Fibroblast of skin of right biceps (primary cell): Measurements from ENCODE around the gene MTCH1.

Source experiments
- DNase-seq: peaks from one replicate; pipeline ENCODE4 v3.0.0-alpha.2; 2013

Gene MTCH1

DNA sequence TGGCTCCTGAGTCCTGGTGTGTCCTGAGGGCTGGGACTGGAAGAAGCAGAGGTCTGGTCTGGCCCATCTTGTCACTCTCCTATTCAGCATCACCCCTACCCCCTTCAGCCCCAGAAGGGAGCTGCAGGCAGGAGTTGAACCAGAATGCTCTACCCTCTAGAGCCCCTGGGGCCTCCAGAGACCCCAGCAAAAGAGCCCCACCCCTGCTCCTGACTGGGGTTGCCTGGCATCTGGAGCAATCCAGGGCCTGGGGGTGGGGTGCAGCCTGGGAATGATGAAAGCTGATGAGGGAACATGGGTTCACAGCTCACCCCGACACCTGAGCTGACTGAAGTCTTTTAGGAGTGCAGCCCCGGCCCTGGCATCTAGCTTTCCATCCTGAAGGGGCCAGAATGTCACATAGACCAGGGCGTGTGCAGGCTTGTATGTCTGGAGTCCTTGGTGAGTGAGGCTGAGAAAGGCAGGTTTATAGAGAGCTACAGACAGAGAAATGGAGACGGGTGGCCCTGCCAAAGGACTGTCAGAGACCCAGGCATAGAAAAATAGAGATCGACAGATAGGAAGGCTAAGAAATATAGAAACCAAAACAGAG lies 31.7 kb upstream of the MTCH1 start:
- no peak for DNase-seq

DNA sequence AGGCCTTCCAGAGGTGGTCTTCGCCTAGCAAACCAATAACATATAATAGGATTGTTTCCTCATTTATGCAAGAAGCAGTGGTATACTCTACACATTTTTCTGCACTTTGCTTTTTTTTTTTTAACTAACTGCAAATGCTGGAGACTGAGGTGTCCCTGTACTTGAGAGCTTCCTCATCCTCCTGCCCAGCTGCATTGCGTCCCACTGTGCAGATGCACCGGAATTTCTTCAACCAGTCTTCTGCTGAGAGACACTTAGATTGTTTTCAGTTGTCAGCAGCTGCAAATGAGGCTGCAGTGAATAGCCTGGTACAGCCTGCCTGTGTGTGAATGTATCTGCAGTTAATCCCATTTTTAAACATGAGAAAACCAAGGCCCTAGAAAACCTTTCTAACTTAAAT lies 31.0 kb upstream of the MTCH1 start:
- DNase-seq, result no peak

DNA sequence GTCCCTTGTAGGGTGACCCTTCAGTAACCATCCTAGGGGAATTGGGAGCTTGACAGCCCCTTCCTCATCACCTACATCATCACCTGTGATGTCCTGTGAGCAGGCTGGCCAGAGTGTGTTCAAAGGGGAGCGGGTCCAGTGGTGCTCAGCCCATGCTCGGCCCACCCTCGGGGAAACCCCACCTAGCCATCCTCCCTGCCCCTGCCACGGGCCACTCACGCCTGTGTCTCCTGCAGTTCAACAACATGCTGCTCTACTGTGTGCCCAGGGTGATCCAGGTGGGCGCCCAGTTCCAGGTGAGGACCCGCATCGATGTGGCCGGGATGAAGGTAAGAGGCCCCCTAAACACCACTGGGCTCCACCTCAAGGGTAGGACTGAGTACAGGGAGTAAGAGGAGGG lies 29.5 kb upstream of the MTCH1 start:
- DNase-seq, result no peak

DNA sequence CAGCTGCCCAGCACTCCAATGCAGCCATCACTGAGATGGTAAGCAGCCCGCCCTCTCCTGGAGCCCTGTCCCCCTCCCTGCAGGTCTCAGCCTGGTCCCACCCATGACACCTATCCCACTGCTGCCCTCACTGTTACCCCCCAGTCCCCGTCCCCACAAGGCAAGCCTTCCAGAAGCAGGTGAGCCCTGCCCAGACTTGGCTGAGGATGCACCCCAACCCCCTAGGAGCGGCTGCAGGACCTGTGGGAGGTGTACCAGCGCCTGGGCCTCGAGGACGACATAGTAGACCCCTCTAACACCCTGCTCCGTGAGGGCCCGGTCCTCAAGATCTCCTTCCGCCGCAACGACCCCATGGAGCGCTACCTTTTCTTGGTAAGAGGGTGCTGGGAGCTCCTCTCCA lies 28.7 kb upstream of the MTCH1 start:
- no peak for DNase-seq

DNA sequence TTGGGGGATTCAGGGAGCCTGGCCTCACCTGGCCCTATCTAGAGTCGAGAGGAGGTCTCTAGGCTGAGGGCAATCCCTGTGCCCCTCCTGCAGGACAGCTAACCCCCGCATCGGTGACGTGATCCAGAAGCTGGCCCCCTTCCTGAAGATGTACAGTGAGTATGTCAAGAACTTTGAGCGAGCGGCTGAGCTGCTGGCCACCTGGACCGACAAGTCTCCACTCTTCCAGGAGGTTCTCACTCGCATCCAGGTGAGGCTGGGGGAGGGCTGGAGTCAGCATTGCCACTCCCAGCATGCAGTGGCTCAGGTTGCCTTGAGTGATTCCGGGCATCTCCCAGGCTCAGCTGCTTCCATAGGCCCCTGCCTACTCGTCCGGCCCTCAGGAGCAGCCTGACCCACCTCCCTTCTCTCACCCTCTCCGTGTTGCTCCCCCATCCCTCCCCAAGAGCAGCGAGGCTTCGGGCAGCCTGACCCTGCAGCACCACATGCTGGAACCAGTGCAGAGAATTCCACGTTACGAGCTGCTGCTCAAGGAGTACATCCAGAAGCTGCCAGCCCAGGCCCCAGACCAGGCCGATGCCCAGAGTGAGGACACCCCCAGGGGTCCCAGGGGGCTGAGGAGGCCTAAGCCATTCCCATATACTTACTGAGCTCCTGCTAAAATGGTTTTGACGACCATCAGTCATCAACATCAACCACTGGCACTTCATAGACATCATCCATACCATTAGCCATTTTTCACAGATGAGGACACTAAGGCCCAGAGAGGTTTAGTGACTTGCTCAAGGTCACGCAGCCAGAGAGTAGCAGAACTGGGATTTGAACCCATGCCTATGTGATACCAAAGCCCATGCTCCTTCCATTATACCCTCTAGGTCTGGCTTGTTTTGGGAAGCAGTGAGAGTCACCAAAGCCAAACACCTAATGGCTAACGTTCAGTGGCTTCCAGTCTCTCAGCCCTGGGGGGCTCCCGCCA lies 27.8 kb upstream of the MTCH1 start:
- no peak for DNase-seq

DNA sequence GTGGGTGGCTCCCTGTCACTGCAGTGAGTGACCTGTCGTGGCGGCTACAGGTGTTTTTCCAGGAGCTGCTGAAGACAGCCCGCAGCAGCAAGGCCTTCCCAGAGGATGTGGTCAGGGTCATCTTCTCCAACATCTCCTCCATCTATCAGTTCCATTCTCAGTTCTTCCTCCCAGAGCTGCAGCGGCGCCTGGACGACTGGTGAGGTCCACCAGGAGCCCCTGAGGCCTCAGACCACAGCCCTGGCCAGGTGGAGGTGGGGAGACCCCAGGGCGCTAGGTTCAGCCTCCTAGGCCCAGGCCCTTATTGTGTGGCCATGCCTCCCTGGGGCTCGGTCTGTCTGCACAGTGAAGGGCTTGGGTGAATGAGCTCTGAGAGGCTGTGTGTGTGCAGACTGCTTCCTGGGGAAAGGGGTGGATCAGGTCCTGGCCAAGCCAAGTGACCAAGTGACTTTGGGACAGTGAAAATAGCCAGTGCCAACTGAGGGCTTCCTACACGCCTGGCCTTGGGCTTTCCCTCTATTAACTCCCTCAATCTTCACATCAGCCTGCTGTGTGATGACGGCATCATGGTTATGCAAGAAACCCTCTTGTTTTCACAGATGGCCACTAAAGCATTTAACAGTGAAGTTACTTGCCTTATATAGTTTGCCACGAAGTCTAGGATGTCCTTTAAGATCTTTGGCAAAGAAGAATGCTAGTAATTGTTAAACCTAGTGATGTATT lies 25.8 kb upstream of the MTCH1 start:
- DNase-seq, result peak; percentile 30

DNA sequence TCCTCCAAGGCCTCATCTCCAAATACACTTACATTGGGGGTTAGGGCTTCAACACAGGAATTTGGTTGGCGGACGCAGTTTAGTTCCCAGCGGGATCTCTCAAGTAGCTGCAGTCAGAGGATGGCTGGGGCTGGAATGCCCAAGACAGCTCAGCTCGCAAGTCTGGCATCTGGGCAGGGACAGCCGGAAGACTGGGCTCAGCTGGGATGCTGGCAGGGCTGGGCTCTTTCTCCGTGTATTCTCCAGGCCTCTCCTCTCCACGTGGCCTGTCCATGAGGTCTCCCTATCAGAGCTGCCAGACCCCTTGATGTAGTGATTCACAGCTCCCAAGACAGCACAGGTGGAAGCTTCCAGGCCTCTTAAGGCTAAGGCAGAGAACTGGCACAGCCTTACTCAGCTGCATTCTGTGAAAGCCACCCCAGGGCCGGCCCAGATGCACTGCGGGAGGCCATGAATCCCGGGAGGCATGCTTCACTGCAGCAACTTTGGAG lies 24.5 kb upstream of the MTCH1 start:
- no peak for DNase-seq

DNA sequence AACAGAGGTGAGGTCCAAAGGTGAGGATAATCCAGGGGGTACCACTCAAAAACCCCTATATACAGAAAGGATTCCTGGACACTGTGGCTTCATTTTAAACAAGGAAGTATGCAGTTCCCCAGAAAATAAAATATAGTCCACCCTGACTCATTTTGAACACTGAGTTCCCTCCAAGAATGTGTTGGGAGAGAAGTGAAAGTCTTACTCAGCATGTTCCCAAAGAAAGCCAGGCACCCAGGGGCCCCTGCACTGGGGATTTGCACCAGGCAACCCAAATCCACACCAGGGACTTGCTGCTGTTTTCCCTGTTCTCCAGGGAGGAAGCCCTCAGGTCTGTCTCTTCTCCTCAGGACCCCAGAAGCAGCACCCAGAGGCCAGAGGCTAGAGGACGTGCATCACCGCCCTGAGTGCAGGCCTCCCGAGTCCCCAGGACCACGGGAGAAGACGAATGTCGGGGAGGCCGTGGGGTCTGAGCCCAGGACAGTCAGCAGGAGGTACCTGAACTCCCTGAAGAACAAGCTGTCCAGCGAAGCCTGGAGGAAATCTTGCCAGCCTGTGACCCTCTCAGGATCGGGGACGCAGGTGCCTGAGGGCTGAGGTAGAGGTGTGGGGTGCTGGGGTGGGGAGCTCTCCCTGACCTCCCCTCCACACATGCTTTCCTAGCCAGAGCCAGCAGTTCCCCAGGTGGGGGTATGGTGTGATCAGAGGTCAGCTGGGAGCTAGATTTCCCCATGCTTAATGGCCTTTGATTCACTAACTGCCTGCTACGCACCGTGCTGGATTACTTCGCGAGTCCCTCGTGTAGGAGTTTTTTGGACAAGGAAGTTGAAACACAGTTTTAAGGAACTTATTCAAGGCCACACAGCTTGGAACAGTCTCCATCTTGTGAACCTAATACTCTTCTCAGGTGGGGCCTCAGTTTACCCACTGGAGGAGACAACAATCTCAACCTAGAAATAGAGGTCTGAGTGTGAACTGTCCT lies 22.8 kb upstream of the MTCH1 start:
- no peak for DNase-seq

DNA sequence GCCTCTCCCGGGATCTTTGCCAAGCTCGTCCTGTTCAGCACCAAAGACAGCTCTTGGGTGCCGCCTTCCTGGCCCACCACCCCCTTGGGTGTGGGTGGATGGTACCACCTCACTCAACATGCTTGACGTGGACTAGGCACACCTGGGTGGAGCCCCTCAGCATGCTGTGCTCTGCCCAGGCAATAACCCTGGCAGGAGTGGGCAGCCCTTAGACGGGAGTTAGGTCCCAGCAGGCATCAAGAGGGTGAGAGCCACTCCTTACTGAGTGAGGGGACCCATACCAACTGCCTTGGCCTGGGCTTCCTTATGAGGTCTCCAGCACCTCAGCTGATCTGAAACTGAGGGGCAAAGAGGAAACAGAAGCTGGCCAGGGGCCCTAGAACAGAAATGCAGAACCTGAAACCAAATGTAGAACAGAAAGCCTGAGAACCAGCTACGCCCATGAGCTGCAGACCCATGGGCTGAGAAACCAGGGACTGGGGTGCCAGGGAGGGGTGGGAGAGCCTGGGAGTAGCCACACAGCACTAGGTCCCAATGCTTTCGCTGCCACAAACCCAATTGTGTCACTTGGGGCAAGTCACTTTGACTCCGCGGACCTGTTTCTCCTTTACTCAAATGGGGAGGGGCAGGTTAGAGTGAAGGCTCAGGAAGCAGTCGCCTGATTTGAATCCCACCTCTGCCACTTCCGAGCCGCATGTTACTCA lies 21.5 kb upstream of the MTCH1 start:
- no peak for DNase-seq

DNA sequence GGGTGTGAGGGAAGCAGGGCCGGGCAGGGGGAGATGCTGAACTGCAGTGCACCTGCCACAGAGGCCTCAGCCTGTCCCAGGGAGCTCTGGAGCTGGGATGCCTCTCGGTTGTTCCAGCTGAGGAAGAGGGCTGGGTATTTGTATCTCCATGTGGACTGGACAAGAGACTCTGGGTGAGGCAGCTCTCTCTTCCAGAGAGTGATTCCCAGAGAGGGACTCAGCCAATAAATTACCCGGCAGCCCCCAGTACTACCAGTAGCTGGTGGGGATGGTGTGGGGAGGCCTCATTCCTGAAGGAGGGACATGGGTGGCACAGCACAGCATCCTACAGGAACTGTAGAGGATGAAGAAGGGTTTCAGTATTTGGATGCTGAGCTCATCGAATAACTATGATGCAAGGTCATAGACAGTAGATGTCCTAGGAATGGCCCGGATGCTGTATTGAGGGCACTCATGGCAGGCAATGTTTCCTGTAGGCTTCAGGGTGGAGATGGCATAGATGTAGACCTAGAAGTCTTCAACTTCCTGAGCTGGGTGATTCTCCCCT lies 20.9 kb upstream of the MTCH1 start:
- peak; percentile 53 for DNase-seq

DNA sequence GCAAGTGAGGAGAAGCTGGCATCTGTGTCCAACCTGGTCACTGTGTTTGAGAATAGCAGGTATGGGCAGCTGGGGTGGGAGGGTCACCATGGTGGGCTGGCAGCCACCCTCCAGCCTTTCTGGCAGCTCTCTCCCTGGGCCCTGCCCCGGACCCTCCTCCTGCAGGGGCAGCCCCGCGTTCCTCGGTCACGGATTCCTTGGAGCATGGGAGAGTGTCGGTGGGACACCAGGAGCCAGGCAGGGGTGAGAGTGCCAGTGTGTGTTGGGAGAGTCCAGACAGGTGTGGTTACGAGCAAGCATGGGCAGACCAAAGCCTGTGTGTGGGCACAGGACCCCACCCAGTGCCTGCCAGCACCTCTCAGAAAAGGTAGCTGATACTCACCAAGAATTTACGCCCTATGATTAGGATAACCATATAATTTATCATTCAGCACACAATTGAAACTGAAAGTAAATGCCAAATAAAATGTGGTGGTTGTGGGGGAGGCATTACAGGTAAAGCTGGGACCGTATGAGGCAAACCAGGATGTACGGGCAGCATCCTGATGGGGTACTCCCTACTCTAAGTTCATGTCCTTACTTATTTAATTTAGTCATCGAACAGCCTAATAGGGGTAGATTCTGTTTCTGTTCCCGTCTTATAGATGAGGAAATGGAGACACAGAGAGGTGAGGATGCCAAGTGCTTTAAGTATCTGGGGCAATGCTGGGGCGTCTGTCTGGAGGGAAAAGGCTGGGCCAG lies 20.0 kb upstream of the MTCH1 start:
- no peak for DNase-seq

DNA sequence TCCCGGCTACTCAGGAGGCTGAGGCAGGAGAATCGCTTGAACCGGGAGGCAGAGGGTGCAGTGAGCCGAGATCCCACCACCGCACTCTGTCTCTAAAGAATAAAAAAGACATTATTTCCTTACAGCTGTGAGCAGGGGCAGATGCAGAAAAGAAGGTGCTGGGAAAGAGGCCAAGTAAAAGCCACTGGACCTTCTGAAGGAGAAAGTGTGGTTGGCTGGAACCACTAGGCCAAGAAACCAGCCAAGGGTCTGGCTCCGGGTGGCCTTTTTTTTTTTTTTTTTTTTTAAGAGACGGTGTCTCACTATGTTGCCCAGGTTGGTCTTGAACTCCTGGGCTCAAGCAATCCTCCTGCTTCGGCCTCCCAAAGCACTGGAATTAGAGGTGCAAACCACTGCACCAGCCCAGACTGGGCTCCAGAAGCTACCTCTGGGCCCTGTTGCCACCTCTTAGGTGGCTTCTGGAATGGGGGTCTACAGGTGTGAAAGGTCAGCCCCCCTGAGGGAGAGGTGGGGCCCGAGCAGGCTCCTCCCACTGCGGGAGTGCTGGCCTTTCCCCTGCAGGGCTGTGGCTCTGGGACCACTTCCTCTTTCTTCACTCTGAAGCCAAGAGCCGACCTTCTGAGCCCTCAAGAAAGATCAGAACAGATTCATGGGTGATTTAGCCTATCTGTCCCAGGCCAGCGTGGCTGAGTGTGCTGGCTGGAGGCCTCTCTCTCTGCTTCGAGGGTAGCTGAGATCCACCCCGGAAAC lies 19.2 kb upstream of the MTCH1 start, which contains the start of gene FGD2:
Gene FGD2, plus strand, starts transcription at position 595 of the 750 bp plus-strand sequence. CDS start 163 bp downstream, outside the sequence.
- no peak for DNase-seq

DNA sequence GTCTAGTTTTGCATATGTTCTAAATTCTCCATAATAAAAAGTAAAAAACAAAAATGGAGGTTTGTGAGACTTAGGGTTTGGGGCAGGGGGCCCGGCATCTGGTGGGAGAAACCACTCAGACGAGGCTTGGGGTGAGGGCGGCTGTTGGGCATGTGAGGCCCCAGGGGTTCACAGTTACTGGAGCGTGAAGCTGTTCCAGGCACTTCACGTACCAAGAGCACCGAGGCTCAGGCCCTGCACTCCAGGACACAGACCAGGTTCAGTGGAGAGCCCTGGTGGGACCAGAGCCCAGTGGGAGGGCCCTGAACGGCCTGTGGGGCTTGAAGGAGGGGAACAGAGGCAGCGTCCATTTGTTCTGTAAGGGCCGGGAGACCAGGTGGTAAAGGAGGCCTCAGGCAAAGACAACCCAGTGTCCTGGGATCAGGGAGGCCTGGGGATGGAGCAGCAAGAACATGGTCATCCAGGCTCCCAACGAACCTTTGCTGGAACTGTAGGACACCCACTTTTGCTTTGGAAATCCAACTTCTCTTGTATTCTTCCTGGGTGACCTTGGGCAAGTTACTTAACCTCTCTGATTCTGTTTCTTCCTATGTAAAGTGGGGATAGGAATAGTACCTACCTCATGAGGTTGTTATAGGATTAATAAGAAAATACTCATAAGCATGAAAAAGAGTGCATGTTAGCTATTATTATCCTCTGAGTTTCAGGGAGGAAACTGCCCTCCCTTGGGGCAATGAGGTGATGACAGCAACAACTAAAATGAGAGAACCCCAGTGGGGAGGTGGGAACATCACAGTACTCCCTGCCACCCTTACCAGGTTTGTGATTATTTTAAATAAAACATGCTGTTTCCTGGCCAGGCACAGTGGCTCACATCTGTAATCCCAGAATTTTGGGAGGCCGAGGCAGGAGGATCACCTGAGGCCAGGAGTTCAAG lies 18.3 kb upstream of the MTCH1 start:
- DNase-seq, result no peak

DNA sequence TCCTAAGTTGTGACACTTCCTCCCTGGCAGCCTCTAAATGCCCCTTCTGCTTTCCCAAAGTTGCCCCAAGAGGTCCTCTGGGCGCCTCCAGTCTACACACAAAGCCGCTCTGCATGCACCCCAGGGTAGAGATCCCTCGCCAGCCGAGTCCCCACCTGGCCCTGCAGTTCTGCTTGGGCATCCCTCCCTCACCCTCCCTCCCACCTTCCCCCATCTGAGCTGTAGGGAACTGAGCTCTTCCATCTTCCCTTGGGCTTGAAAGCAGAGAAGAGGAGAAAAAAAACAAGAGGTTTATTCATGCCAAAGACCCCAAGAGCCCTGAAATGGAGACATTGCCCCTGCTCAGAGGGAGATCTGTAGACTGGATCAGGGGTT lies 13.7 kb upstream of the MTCH1 start:
- no peak for DNase-seq

DNA sequence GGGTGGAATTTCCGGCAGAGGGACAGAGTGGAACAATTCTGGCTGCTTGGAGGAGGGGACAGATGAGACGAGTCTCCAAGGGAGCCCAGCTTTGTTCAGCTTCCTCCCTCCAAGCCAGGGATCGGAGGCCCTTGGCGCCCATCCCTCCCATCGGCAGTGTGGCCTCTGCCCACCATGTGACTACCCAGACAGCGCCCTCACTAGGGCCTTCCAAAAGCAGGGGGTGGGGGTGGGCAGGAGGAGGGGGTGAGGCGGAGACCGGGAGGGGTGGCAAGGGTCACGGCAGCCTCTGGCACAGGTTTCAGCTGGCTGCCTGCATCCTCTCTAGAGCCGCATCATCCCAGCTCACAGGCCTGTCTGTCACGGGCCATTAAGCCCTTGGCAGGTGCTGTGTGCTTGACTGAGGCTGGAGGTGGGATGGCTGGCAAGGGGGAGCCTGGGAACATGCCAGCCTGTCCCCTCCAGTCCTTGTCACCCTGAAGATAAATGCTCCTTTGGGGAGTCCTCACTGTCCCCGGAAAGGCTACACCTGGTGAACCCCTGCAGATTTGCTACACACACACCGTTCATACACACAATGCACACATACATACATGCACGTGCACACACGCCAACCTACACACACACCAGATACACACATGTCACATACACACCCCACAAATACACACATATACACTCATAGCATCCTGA lies 13.2 kb upstream of the MTCH1 start:
- no peak for DNase-seq

DNA sequence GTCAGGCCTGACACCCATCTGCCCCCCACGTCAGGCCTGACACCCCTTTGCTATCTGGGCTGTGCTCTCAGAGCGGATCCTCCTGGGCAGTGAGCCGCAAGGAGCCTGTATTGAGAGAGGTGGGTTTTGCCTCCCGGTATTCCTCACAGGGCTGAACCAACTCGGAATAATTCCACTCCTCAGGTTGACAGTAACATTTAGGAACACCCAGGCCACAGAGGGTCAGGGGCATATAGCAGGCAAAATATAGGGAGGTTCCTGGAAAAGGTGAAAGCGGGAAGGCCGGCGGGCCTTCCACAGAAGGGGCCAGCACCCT lies 12.7 kb upstream of the MTCH1 start:
- DNase-seq, result no peak

DNA sequence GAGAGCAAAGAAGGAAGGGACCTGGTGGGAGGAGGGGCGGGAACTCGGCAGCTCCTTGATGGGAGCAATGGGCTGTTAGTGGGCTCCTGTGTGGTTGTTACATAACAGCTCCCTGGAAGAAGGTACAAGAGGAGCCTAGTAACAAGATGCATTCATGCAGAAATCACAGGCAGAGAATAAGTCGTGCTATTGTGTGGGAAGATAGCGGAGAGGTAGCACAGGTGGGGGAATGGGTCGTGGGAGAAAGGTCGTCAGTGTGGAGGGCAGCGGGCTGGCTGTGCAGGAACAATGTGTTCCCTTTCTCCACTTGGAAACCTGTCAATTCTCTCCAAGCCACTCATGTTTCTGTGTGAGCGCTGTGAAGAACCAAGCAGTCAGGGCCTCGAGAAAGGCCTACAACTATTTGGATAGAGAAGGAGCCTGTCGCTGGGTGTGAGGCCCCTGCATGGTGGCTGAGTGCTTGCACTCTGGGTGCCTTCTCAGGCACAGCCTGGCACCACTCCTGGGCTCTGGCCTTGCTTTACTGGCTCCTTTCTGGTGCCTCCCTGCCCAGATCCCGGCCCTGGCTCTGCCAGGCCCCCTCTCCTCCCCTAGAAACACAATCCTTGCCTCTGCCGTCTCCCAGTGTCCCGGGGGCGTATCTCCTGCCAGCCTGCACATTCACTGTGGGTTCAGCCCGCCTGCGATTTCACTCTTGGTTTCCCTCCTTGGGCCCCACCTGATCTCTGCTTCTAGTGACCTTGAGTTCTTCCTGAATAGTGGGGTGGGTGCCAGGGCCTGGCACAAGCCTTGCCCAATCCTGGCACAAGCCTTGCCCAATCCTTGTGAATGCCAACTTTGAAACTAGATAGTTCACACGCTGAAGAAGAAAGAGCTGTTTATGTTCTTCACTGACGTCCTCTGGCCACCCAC lies 12.1 kb upstream of the MTCH1 start:
- DNase-seq, result no peak
